Activated naive CD4-positive, alpha-beta T cell treated with anti-CD3 and anti-CD28 coated beads for 36 hours (primary cell): Measurements from ENCODE around the gene TAF4. TPM values are rescaled to one million over a fixed set of nuclear protein-coding genes. Genes with fewer than 3 reads are reported as not detected.

Experiments
- CTCF ChIA-PET: fragments of 350-600 bp; sonication (Branson Sonifier 250); formaldehyde crosslinking; loops from one replicate; lab custom pipeline; 2021; ENCODE audit warnings: antibody characterized with exemption; lab: Charles Lee
- DNase-seq: peaks from one replicate; pipeline ENCODE4 v3.0.0-alpha.2; 2020
- H3K27ac Mint-ChIP-seq: one replicate; pipeline ENCODE4 v1.8.0; 2021; ENCODE audit warnings: mild to moderate bottlenecking, mixed read lengths
- H3K27me3 Mint-ChIP-seq: one replicate; pipeline ENCODE4 v1.8.0; 2021; ENCODE audit warnings: low read depth, mixed read lengths
- H3K36me3 Mint-ChIP-seq: one replicate; pipeline ENCODE4 v1.8.0; 2021; ENCODE audit warnings: low read depth, mixed read lengths
- H3K4me1 Mint-ChIP-seq: one replicate; pipeline ENCODE4 v1.8.0; 2021; ENCODE audit warnings: low read depth, mixed read lengths
- H3K4me3 Mint-ChIP-seq: one replicate; pipeline ENCODE4 v1.8.0; 2021; ENCODE audit warnings: mild to moderate bottlenecking, moderate library complexity, mixed read lengths
- H3K9me3 Mint-ChIP-seq: one replicate; pipeline ENCODE4 v1.8.0; 2021; ENCODE audit warnings: mixed read lengths
- intact Hi-C: fragments of 100-400 bp; cut with micrococcal nuclease; formaldehyde crosslinking; loops from one replicate; pipeline ENCODE4 v1.15.1; 2023
- total RNA-seq, 2 experiments: library from RNA; stranded (reverse); gene quantifications; one replicate each; pipeline ENCODE4 v1.2.3, GENCODE V29; 2021

TAF4 gene
- total RNA-seq, 2 experiments from 2014 or later = 15.0 to 15.4 TPM

GRCh38 chr20:61933481-61933950 is 132.2 kb downstream of the TAF4 start:
- no peaks in the 10 kb centered on the region for H3K36me3 Mint-ChIP-seq
- intact Hi-C loops = no loop called here
- H3K27me3 Mint-ChIP-seq = peaks cover 3% of the 10 kb centered on the region
- DNase-seq = no peak
- CTCF ChIA-PET = no interaction called here
- H3K4me3 Mint-ChIP-seq = no peak overlapping the region
- no peak overlapping the region for H3K27ac Mint-ChIP-seq
- H3K4me1 Mint-ChIP-seq = no peaks in the 10 kb centered on the region
- no peaks in the 10 kb centered on the region for H3K9me3 Mint-ChIP-seq

- DNase-seq = no peak
- intact Hi-C loops = no loop called here
- CTCF ChIA-PET = no interaction called here
- Mint-ChIP-seq H3K27ac (no peak overlapping the region), H3K9me3 (no peaks in the 10 kb centered on the region), H3K36me3 (no peaks in the 10 kb centered on the region), H3K4me1 (no peaks in the 10 kb centered on the region), H3K4me3 (no peak overlapping the region), H3K27me3 (peaks cover 3% of the 10 kb centered on the region)
Measured at GRCh38 chr20:61932711-61933480, 132.8 kb downstream of the TAF4 start.

DNA sequence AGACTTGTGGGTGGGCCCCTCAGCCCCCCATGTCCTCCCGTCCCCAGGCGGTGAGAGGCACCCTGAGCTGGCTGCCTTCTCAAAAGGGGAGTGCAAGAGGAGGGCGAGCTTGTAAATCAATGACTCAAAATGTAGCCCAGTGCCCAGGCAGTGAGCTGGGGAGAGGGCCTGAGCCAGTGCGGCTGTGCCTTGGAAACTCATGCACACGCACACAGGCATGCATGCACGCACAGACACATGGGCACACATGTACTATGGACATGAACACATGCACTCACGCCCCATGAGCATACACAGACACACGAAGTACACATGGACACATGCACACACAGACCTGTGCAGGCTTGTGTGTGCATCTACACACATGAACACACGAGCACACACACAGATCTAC is 133.5 kb downstream of the TAF4 start:
- no peaks in the 10 kb centered on the region for H3K4me1 Mint-ChIP-seq
- no peak for DNase-seq
- no peaks in the 10 kb centered on the region for H3K36me3 Mint-ChIP-seq
- H3K4me3 Mint-ChIP-seq = no peak overlapping the region
- H3K27me3 Mint-ChIP-seq = peaks cover 3% of the 10 kb centered on the region
- CTCF ChIA-PET = no interaction called here
- intact Hi-C loops = no loop called here
- no peaks in the 10 kb centered on the region for H3K9me3 Mint-ChIP-seq
- no peak overlapping the region for H3K27ac Mint-ChIP-seq

GRCh38 chr20:61931476-61932198 is 134.0 kb downstream of the TAF4 start:
- no peak for DNase-seq
- Mint-ChIP-seq H3K9me3 (no peaks in the 10 kb centered on the region), H3K27me3 (peaks cover 3% of the 10 kb centered on the region), H3K27ac (no peak overlapping the region), H3K4me3 (no peak overlapping the region), H3K36me3 (no peaks in the 10 kb centered on the region), H3K4me1 (no peaks in the 10 kb centered on the region)
- CTCF ChIA-PET = no interaction called here
- intact Hi-C loops = no loop called here

- peaks cover 3% of the 10 kb centered on the region for H3K27me3 Mint-ChIP-seq
- H3K27ac Mint-ChIP-seq = no peak overlapping the region
- no peaks in the 10 kb centered on the region for H3K36me3 Mint-ChIP-seq
- H3K4me3 Mint-ChIP-seq = no peak overlapping the region
- no peaks in the 10 kb centered on the region for H3K4me1 Mint-ChIP-seq
- CTCF ChIA-PET = no interaction called here
- no peak for DNase-seq
- intact Hi-C loops = no loop called here
- no peaks in the 10 kb centered on the region for H3K9me3 Mint-ChIP-seq
Measured at GRCh38 chr20:61930776-61931475, 134.8 kb downstream of the TAF4 start.

DNA sequence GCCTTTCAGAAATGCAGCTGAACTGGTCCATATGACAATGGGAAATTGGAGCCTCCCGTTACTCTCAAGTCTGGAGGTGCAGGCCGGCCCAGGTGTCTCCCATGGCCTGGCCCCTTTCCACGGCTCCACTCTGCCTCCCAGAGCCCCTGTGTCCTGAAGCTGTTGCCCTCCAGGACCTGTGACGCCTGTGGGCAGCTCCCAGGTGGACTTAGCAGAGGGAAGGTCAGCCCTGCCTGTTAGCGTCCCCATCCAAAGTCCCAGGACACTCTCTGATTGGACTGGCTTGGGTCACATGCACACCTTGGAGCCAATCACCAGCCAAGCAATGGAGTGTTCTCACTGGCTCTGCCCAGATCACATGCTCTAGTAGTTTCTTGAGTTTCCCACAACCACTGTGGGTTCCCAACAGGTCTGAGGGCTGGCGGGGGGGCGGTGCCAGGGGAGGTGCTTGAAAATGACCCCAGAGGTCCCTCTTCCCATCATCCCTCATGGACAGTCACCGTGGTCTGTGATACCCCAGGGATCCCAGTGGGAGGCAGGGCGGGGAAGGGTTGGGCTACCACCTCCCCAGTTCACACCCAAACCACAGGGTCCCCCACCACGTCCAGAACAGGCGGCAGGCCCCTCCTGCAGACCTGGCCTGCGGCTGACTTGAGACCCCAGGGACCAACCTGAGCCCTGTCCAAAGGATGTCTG is 135.6 kb downstream of the TAF4 start:
- no peak for DNase-seq
- Mint-ChIP-seq H3K9me3 (no peaks in the 10 kb centered on the region), H3K4me3 (no peak overlapping the region), H3K4me1 (no peaks in the 10 kb centered on the region), H3K27ac (no peak overlapping the region), H3K27me3 (peaks cover 3% of the 10 kb centered on the region), H3K36me3 (no peaks in the 10 kb centered on the region)
- intact Hi-C loops = no loop called here
- CTCF ChIA-PET = no interaction called here

GRCh38 chr20:61929561-61929960 is 136.1 kb downstream of the TAF4 start:
- no peaks in the 10 kb centered on the region for H3K9me3 Mint-ChIP-seq
- no peaks in the 10 kb centered on the region for H3K36me3 Mint-ChIP-seq
- intact Hi-C loops = no loop called here
- DNase-seq = no peak
- no peak overlapping the region for H3K4me3 Mint-ChIP-seq
- H3K4me1 Mint-ChIP-seq = no peaks in the 10 kb centered on the region
- CTCF ChIA-PET = no interaction called here
- no peak overlapping the region for H3K27ac Mint-ChIP-seq
- no peaks in the 10 kb centered on the region for H3K27me3 Mint-ChIP-seq

- no peak for DNase-seq
- Mint-ChIP-seq H3K27me3 (no peaks in the 10 kb centered on the region), H3K4me3 (no peak overlapping the region), H3K36me3 (no peaks in the 10 kb centered on the region), H3K9me3 (no peaks in the 10 kb centered on the region), H3K4me1 (no peaks in the 10 kb centered on the region), H3K27ac (no peak overlapping the region)
- CTCF ChIA-PET = no interaction called here
- intact Hi-C loops = no loop called here
Measured at GRCh38 chr20:61927826-61928541, 137.7 kb downstream of the TAF4 start.

GRCh38 chr20:61927193-61927825 is 138.4 kb downstream of the TAF4 start:
- CTCF ChIA-PET = no interaction called here
- H3K36me3 Mint-ChIP-seq = no peaks in the 10 kb centered on the region
- intact Hi-C loops = no loop called here
- H3K27ac Mint-ChIP-seq = no peak overlapping the region
- no peak for DNase-seq
- H3K9me3 Mint-ChIP-seq = no peaks in the 10 kb centered on the region
- H3K4me1 Mint-ChIP-seq = no peaks in the 10 kb centered on the region
- H3K27me3 Mint-ChIP-seq = no peaks in the 10 kb centered on the region
- H3K4me3 Mint-ChIP-seq = no peak overlapping the region

DNA sequence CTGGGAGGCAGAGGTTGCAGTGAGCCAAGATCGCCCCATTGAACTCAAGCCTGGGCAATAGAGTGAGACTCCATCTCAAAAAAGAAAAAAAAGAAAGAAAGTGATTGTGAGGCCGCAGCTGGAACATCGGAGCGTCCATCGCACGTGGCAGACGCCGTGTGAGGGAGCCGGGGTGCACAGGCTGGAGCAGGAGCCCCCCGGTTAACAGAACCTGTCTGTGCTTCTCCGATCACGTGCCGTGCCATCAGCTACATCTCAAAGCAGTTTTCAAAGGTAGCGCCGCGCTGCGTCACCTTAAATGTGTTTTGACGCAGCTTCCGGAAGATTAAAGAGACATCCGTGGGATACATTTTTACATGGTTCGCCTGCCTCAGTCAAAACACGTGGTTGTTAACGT is 138.9 kb downstream of the TAF4 start:
- Mint-ChIP-seq H3K9me3 (no peaks in the 10 kb centered on the region), H3K4me3 (no peak overlapping the region), H3K4me1 (no peaks in the 10 kb centered on the region), H3K27me3 (no peaks in the 10 kb centered on the region), H3K36me3 (no peaks in the 10 kb centered on the region), H3K27ac (no peak overlapping the region)
- intact Hi-C loops = no loop called here
- no peak for DNase-seq
- CTCF ChIA-PET = no interaction called here

- H3K9me3 Mint-ChIP-seq = no peaks in the 10 kb centered on the region
- no peaks in the 10 kb centered on the region for H3K36me3 Mint-ChIP-seq
- no peak overlapping the region for H3K4me3 Mint-ChIP-seq
- no peaks in the 10 kb centered on the region for H3K4me1 Mint-ChIP-seq
- no peaks in the 10 kb centered on the region for H3K27me3 Mint-ChIP-seq
- H3K27ac Mint-ChIP-seq = no peak overlapping the region
- intact Hi-C loops = no loop called here
- DNase-seq = no peak
- CTCF ChIA-PET = no interaction called here
Measured at GRCh38 chr20:61926253-61926613, 139.4 kb downstream of the TAF4 start.
